ENCODE data around the gene MZF1.

MZF1 gene

GRCh38 chr19:58538257-58539168 is 34.6 kb downstream of the MZF1 start:
- no peak for DNase-seq

GRCh38 chr19:58536852-58537798 is 36.0 kb downstream of the MZF1 start:
- no peak for DNase-seq

DNA sequence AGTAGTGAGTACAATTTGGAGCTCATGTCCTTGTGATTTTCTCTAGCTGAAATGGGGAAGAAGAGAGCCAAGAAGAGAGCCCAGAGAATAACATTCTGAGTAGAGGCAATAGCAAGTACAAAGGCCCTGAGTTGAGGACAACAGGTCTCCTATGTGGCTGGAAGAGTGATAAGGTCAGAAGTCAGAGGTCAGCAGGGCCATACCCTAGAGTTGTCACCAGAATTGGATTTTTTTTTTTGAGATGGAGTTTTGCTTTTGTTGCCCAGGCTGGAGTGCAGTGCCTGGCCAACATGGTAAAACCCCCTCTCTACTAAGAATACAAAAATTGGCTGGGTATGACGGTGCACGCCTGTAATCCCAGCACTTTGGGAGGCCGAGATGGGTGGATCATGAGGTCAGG is 37.3 kb downstream of the MZF1 start:
- no peak for DNase-seq

DNA sequence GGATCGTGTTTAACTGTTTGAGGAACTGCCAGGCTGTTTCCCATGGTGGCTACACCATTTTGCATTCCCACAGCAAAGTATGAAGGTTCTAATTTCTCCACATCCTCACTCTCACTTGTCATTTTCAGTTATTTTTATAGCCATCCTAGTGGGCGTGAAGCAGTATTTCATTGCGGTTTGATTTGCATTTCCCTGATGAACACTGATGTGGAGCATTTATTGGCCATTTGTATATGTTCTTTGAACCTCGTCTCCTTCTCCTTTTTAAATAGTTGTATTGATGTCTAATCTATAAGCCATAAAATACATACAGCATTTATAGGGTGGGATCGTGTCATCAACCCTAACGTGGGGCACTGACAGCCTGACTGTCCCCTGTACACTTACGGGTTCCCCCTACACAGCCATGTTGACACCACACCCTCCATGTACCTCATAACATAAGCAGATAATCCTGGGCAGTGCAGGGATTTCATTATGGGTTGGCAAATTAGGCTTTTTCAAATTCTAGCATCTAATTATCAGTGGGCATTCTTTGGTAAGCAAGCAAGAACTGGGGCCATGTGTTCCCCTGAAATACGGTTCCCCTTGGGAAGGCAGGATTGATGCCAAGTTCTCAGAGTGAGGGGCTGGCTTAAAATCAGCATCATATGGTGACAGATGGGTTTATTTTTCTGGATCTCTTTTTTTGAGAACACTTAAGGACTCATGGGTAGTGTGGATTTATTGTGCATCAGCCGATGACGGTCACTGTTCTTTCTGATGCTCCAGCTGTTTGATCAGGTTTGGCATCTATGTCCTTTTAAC is 41.9 kb downstream of the MZF1 start:
- no peak for DNase-seq

- DNase-seq, result no peak
Measured at GRCh38 chr19:58529405-58529804, 43.7 kb downstream of the MZF1 start.

- no peak for DNase-seq
Measured at GRCh38 chr19:58522709-58523108, 50.4 kb downstream of the MZF1 start.

DNA sequence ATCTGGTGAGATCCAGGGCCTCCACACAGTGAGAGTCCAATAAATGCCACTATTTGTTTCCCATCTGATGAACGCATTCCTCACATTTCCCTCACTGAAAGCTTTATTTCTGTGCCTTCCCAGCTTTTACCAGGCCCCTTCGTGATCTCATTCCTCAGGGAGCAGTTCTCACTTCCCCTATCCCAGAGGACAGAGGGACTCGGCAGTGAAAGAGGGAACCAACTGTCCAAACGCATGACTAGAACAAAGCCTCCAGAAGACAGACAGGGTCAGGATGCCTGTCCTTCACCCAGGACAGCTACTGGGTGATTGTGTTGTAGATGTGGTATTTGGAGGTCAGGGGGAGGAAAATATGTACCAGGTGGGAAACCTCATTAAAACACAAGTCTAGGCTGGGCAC is 51.5 kb downstream of the MZF1 start:
- DNase-seq, result no peak

- no peak for DNase-seq
Measured at GRCh38 chr19:58520257-58520599, 52.9 kb downstream of the MZF1 start.

DNA sequence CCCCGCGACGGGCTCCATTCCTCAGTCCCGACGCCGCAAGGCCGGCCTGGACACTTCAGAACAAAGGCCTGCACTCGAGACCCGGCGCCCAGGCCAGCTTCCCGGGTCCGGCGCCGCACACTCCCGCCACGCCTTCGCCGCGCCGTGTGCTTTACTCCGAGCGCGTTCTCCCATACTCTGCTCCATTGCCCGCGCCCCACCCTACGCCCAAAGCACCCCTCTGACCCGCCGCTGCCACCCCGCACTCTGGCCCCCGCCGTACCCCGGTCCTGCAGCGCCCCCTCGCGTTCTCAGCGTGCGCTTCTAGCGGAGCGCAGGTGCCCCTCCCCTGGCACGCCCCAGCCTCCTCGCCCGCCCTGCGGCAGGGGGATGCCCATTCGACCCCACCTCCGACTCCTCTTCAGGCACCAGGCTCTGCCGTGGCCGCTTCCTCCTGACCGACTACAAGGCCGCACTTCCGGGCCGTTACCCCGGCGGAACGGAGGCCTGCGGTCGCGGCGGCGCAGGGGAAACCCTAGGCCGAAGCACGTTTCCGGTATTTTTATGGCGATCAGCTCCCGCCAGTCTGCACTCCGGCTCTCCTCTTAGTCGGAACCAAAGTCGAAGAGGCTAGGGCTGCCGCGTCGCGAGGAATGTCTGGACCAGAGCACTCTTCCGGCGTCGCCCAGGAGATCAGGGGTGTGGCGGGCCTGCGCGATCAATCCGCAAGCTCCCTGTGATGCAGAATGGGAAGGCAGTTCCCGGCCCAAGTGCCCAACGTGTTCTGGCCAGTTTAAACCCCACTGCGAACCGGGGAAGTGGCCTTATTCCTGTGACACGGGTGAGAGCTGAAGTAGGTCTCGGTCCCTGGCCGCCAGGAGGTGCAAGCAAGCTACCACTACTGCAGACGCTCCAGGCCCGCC is 53.5 kb downstream of the MZF1 start, which contains the start of gene ZBTB45:
ZBTB45 (minus strand) TSS at position 456 of the 902 bp plus-strand sequence. CDS start 2,137 bp downstream, outside the sequence.
- DNase-seq, result peak; percentile 96

GRCh38 chr19:58519087-58519354 is 54.1 kb downstream of the MZF1 start:
- DNase-seq, result peak; percentile 31

DNA sequence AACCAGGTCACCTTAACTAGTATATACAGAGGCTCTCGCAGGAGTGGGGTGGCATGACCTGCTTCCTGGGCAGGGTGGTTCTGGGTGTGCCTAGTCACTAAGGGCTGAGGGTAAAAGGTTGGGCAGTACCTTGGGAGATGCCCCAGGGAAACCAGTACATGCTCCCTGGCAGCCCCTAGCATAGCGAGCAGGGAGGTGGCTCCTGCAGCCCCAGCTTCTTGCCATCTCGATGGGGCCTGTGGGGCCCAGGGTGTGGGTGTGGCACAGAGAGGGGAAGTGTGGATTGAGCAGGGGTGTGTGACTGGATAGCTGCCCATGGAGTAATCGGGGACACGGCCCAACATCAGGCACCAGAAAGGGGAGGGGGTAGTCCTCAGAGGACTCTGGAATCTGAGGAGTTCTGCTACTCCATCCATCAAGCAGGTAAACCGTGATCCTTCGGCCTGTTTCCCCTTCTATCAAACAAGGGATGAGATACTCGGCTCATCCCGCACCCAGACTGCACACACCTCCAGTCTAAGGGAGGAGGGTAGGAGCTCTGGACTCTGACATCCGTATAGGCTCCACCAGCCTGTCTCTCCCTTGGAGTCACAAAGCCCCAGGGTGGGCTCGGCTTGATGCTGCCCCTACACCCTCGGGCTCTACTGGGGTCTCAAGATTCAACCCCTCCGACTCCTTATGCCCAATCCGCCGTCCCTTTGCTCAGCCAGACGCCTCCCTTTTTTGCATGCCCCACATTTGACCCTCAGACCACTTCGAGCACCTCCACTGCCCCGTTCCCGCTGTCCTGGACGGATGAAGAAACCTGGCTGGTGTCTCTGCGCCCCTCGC is 54.7 kb downstream of the MZF1 start:
- DNase-seq, result no peak

GRCh38 chr19:58516964-58517833 is 55.9 kb downstream of the MZF1 start:
- no peak for DNase-seq

- DNase-seq, result no peak
Measured at GRCh38 chr19:58516246-58516836, 56.8 kb downstream of the MZF1 start.

- no peak for DNase-seq
Measured at GRCh38 chr19:58515259-58515658, 57.9 kb downstream of the MZF1 start.

DNA sequence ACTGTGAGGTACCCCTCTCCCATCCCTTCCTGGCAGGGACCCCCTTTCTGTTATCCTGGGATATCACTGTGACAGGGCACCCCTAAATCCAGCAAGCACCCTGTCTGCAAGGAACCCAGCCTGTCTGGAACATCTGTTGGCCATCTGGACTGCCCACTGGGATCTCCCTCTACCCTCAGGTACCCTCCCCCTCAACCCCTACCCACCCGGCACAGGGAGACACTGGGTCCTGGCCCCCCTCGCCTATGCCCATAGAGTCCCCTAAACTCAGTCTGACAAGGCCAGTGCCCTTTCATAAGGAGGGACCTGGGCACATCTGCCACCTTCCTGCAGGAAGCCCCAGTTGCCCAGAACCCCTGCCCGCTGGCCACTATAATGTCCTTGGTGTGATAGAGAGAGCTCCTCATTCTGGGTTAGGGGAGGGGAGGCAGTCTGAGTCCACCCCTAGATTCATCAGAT is 58.5 kb downstream of the MZF1 start:
- DNase-seq, result no peak

DNA sequence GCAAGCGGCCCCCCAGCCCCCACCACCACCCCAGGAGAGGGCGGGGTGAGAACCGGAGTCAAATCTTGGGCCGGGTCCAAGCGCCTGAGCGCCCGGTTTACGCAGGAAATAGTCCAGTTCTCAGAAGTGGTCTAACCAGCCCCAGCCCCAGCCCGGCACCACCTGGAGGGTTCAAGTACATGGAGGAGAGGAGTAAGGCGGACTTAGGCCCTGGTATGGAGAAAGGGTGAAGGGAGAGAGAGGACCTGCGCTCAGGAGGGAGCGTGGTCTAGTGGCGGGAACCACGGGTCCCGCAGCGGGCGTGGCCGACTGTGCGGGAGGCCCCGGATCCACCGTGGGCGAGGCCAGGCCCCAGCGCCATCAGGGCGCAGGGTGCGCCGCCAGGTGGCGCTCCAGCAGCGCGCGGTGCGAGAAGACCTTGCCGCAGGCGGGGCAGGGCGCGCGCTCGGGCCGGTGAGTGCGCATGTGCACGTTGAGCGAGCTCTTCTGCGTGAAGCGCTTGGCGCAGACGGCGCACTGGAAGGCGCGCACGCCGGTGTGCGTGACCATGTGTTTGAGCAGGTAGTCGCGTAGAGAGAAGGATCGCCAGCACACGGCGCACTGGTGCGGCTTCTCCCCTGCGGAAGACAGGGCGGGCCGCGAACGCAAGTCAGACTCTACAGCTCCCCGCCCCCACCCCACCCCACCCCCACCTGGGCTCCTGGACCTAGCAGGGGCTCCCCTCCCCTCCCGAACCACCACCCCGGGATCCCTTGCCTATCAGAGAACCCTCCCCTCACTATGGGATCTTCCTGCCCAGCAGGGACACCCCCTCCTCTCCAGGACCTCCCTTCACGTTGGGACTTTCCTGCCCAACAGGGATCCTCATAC is 59.2 kb downstream of the MZF1 start:
- DNase-seq, result peak; percentile 92

DNA sequence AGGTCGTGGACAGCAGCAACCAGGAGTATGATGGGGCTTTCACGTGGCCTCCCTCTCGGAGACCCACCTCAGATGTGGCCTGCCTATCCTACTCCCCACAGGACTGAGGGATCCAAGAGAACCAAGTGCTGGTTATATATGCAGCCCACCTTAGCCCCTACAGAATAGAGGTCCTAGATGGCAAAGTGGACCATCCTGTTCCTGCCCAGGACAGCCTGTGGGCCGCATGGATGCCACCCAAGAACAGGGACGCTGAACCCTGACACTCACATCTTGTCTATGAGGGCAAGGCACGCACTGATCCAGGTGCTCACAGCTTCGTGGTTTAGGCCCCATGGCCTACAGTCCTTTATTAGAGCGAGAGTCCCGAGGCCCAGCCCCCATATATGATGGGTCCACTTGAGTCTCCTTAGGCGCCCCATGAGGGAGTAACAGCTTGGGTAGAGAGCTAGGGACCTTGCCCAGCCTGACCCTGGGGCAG is 59.9 kb downstream of the MZF1 start:
- no peak for DNase-seq

All from stimulated activated naive CD4-positive, alpha-beta T cell treated with Interleukin-2 at 50 U/mL for 16 hours (primary cell).